IMR-90 (cell line): ENCODE data around the gene PSMA1. TPM values are rescaled to one million over a fixed set of nuclear protein-coding genes. Genes with fewer than 3 reads are reported as not detected.

Experiments
- ATAC-seq: fragments of 200-7000 bp; cut with Tn5 transposase; 2 replicates; pipeline ENCODE4 v1.9.1; 2020; ENCODE audit warnings: low read depth, mild to moderate bottlenecking, moderate library complexity
- BruUV-seq: library from RNA; stranded (reverse); fragments of 400-500 nt; replicated peaks from 2 replicates; lab custom pipeline; 2021; lab: Mats Ljungman, UMichigan
- CTCF ChIA-PET: fragments of 300-600 bp; formaldehyde crosslinking; extraction: SDS; loops from one replicate; lab custom pipeline; 2021; ENCODE audit warnings: antibody characterized with exemption; lab: Yijun Ruan, JAX
- POLR2A ChIA-PET: fragments of 300-600 bp; sonication (Branson Sonifier 250); formaldehyde crosslinking; loops from one replicate; lab custom pipeline; 2022; ENCODE audit warnings: antibody characterized with exemption; ENCODE audit not compliant: unreplicated experiment; lab: Charles Lee
- DNase-seq: peaks from one replicate; pipeline ENCODE4 v3.0.0; 2013
- H2AFZ ChIP-seq: replicated peaks from 2 replicates; pipeline ENCODE3; 2013; ENCODE audit warnings: low read length, mild to moderate bottlenecking; ENCODE audit not compliant: poor library complexity
- H2AK5ac ChIP-seq: 2 replicates; pipeline ENCODE4 v1.6.1; 2013; ENCODE audit warnings: low read depth, low read length, inconsistent platforms
- H2AK9ac ChIP-seq: replicated peaks from 2 replicates; pipeline ENCODE3; 2013; ENCODE audit warnings: mild to moderate bottlenecking, low read depth, low read length, moderate library complexity; ENCODE audit not compliant: poor library complexity
- H2BK120ac ChIP-seq: 2 replicates; pipeline ENCODE4 v1.6.1; 2013; ENCODE audit warnings: low read depth, low read length, inconsistent platforms
- H2BK15ac ChIP-seq: 3 replicates; pipeline ENCODE4 v1.6.1; 2013; ENCODE audit warnings: low read depth, low read length, inconsistent platforms
- H2BK20ac ChIP-seq: 2 replicates; pipeline ENCODE4 v1.6.1; 2013; ENCODE audit warnings: low read depth, mild to moderate bottlenecking, inconsistent platforms, low read length, moderate library complexity
- H2BK5ac ChIP-seq: 2 replicates; pipeline ENCODE4 v1.6.1; 2013; ENCODE audit warnings: mild to moderate bottlenecking, low read depth, low read length, inconsistent platforms; ENCODE audit not compliant: poor library complexity, severe bottlenecking
- H3K14ac ChIP-seq: replicated peaks from 2 replicates; pipeline ENCODE4 v1.6.1; 2013; ENCODE audit warnings: low read depth, low read length, inconsistent platforms
- H3K18ac ChIP-seq: 2 replicates; pipeline ENCODE4 v1.6.1; 2013; ENCODE audit warnings: low read depth, low read length, control low read depth
- H3K23ac ChIP-seq: 2 replicates; pipeline ENCODE4 v1.6.1; 2013; ENCODE audit warnings: low read depth, low read length, inconsistent platforms
- H3K27ac ChIP-seq: 2 replicates; pipeline ENCODE4 v1.5.1; 2013; ENCODE audit warnings: mild to moderate bottlenecking, control low read depth, low read length; ENCODE audit not compliant: insufficient read depth
- H3K27me3 ChIP-seq: 2 replicates; pipeline ENCODE4 v1.6.1; 2013; ENCODE audit warnings: low read length; ENCODE audit not compliant: control insufficient read depth, insufficient read depth
- H3K36me3 ChIP-seq: 2 replicates; pipeline ENCODE4 v1.6.1; 2013; ENCODE audit warnings: low read length, mixed read lengths; ENCODE audit not compliant: control insufficient read depth, insufficient read depth
- H3K4ac ChIP-seq: 2 replicates; pipeline ENCODE4 v1.6.1; 2013; ENCODE audit warnings: low read depth, low read length, inconsistent platforms
- H3K4me1 ChIP-seq: 2 replicates; pipeline ENCODE4 v1.6.1; 2013; ENCODE audit warnings: low read length, mixed read lengths; ENCODE audit not compliant: control insufficient read depth, insufficient read depth
- H3K4me2 ChIP-seq: 2 replicates; pipeline ENCODE4 v1.6.1; 2013; ENCODE audit warnings: low read depth, mild to moderate bottlenecking, control low read depth, low read length, moderate library complexity
- H3K4me3 ChIP-seq: 2 replicates; pipeline ENCODE4 v1.5.1; 2013; ENCODE audit warnings: low read depth, mild to moderate bottlenecking, control low read depth, low read length, moderate library complexity; ENCODE audit not compliant: insufficient read depth
- H3K56ac ChIP-seq: 2 replicates; pipeline ENCODE4 v1.6.1; 2013; ENCODE audit warnings: low read length, inconsistent platforms; ENCODE audit not compliant: insufficient read depth; ENCODE audit errors: extremely low read depth
- H3K79me1 ChIP-seq, 2 experiments: 2 replicates each; pipeline ENCODE4 v1.6.1; 2013; ENCODE audit warnings: low read length in 2 of 2, inconsistent platforms in 1 of 2, low read depth in 1 of 2
- H3K9ac ChIP-seq: 2 replicates; pipeline ENCODE4 v1.6.1; 2013; ENCODE audit warnings: low read depth, low read length, control low read depth
- H3K9me1 ChIP-seq: 2 replicates; pipeline ENCODE4 v1.6.1; 2013; ENCODE audit warnings: low read length, inconsistent platforms; ENCODE audit not compliant: insufficient read depth
- H3K9me3 ChIP-seq: 2 replicates; pipeline ENCODE4 v1.6.1; 2013; ENCODE audit warnings: low read length; ENCODE audit not compliant: control insufficient read depth, insufficient read depth
- H4K20me1 ChIP-seq: 2 replicates; pipeline ENCODE4 v1.6.1; 2013; ENCODE audit warnings: low read length, inconsistent platforms; ENCODE audit not compliant: insufficient read depth
- H4K5ac ChIP-seq: 2 replicates; pipeline ENCODE4 v1.6.1; 2013; ENCODE audit warnings: mild to moderate bottlenecking, low read depth, low read length, control low read depth
- H4K8ac ChIP-seq, 2 experiments: 2 replicates each; pipeline ENCODE4 v1.6.1; 2013; ENCODE audit warnings: low read depth in 2 of 2, low read length in 2 of 2, control low read depth in 1 of 2, inconsistent platforms in 1 of 2
- H4K91ac ChIP-seq: 2 replicates; pipeline ENCODE4 v1.6.1; 2013; ENCODE audit warnings: low read depth, low read length, inconsistent platforms; ENCODE audit not compliant: insufficient read depth
- BHLHE40 ChIP-seq: fragments of 150-350 bp; IDR thresholded peaks from 2 replicates; pipeline ENCODE4 v1.6.1; 2016; ENCODE audit warnings: mild to moderate bottlenecking, low read depth, low read length
- CEBPB ChIP-seq: IDR thresholded peaks from 2 replicates; pipeline ENCODE4 v1.6.1; 2012; ENCODE audit warnings: low read depth, low read length, improper control_type of control experiment
- CHD1 ChIP-seq: IDR thresholded peaks from 2 replicates; pipeline ENCODE4 v1.6.1; 2012; ENCODE audit warnings: low read depth, low read length, improper control_type of control experiment
- FOS ChIP-seq: fragments of 150-350 bp; IDR thresholded peaks from 2 replicates; pipeline ENCODE4 v1.6.1; 2016; ENCODE audit warnings: low read depth, low read length
- MAFK ChIP-seq: IDR thresholded peaks from 2 replicates; pipeline ENCODE4 v1.6.1; 2012; ENCODE audit warnings: low read depth, low read length, improper control_type of control experiment
- MAZ ChIP-seq: IDR thresholded peaks from 2 replicates; pipeline ENCODE4 v1.6.1; 2012; ENCODE audit warnings: low read depth, mild to moderate bottlenecking, low read length, improper control_type of control experiment, moderate library complexity, borderline replicate concordance
- MXI1 ChIP-seq: IDR thresholded peaks from 2 replicates; pipeline ENCODE4 v1.6.1; 2012; ENCODE audit warnings: low read depth, mild to moderate bottlenecking, low read length, moderate library complexity, borderline replicate concordance
- NFE2L2 ChIP-seq: fragments of 150-350 bp; IDR thresholded peaks from 2 replicates; pipeline ENCODE4 v1.6.1; 2016; ENCODE audit warnings: low read depth, mild to moderate bottlenecking, low read length
- POLR2A ChIP-seq: IDR thresholded peaks from 2 replicates; pipeline ENCODE4 v1.6.1; 2012; ENCODE audit warnings: mild to moderate bottlenecking, low read depth, low read length
- RAD21 ChIP-seq: IDR thresholded peaks from 2 replicates; pipeline ENCODE4 v1.6.1; 2012; ENCODE audit warnings: low read length, improper control_type of control experiment
- RCOR1 ChIP-seq: IDR thresholded peaks from 2 replicates; pipeline ENCODE4 v1.6.1; 2012; ENCODE audit warnings: mild to moderate bottlenecking, low read length, improper control_type of control experiment; ENCODE audit not compliant: insufficient replicate concordance
- RFX5 ChIP-seq: IDR thresholded peaks from 2 replicates; pipeline ENCODE4 v1.8.0; 2012; ENCODE audit warnings: low read depth, mild to moderate bottlenecking, low read length, moderate library complexity
- SMC3 ChIP-seq: fragments of 150-350 bp; IDR thresholded peaks from 2 replicates; pipeline ENCODE4 v1.6.1; 2016; ENCODE audit warnings: low read depth, mild to moderate bottlenecking, antibody characterized with exemption, low read length, moderate library complexity
- WGBS, 2 experiments: methylation state at CpG; one replicate each; pipeline versions ENCODE4 v1.1.5 to v1.1.7; 2013; ENCODE audit warnings: missing lambda C conversion rate in 2 of 2; ENCODE audit not compliant: insufficient read length in 1 of 2; ENCODE audit errors: extremely low coverage in 2 of 2; 5-methylcytosine and 5-hydroxymethylcytosine counted together
- dilution Hi-C: fragments of 300-500 bp; cut with HindIII; formaldehyde crosslinking; loops from one replicate; pipeline ENCODE4 v1.14.3; 2018; ENCODE audit warnings: low sequenced_read_pairs; ENCODE audit not compliant: unreplicated experiment
- in situ Hi-C: fragments of 300-500 bp; cut with MboI; formaldehyde crosslinking; loops from 3 replicates; pipeline ENCODE4 v1.14.3; 2019; ENCODE audit warnings: low sequenced_read_pairs, inconsistent platforms, mixed read lengths
- intact Hi-C: fragments of 100-400 bp; cut with micrococcal nuclease; formaldehyde crosslinking; loops from 2 replicates; pipeline ENCODE4 v1.10.0; 2022
- polyA plus RNA-seq, 3 experiments: library from polyadenylated mRNA; depleted of rRNA; stranded (reverse); fragments of >200 nt; gene quantifications; 2 replicates each; pipeline ENCODE4 v1.2.3, GENCODE V29; 2012; ENCODE audit warnings: low replicate concordance in 1 of 3
- total RNA-seq: library from RNA; depleted of rRNA; stranded (reverse); fragments of >200 nt; gene quantifications from 2 replicates; pipeline ENCODE4 v1.2.3, GENCODE V29; 2012
- TF ChIP-seq, protein P1 (sequence below): fragments of 150-350 bp; IDR thresholded peaks from 2 replicates; pipeline ENCODE4 v1.6.1; 2017; ENCODE audit warnings: mild to moderate bottlenecking, antibody characterized with exemption, low read length, low read depth
- TF ChIP-seq, protein P2 (sequence below): conservative IDR thresholded peaks from 2 replicates; pipeline ENCODE4 v1.5.1; 2012; ENCODE audit warnings: mild to moderate bottlenecking, low read depth, low read length, improper control_type of control experiment
- TF ChIP-seq, protein P3 (sequence below): fragments of 150-350 bp; IDR thresholded peaks from 2 replicates; pipeline ENCODE4 v1.6.1; 2016; ENCODE audit warnings: low read depth, mild to moderate bottlenecking, low read length, moderate library complexity, borderline replicate concordance

Gene PSMA1
- total and polyA plus RNA-seq, 2 of the 4 experiments (the other 2 are of a cell fraction), result 179 to 194 TPM

DNA sequence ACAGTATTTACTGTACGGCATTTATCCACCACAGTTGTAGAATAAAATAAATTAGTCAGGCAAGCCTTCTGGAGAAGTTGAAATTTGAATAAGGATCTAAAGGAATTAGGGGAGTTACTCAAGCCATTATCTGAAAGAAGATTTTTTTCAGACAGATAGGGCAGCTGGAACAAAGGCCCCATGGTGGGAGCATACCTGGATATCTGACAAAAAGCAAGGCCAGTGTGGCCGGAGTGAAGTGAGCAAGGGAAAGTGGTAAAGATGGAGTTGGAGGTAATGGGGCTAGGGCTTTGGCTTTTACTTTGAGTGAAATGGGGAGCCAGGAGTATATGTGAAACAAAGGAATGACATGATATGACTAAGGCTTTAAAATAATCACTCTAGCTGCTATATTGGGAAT, 45.7 kb upstream of the PSMA1 start:
- WGBS, 2 experiments, result 60% methylated on average over 1 of the region's 2 CpGs; no CpG with 5 or more reads in 1 of the 2 experiments
- in situ Hi-C loops (no loop called here), dilution Hi-C loops (no loop called here), intact Hi-C loops (no loop called here)
- no peaks in the 10 kb centered on the region for H3K36me3 ChIP-seq
- H3K4me3 ChIP-seq, result no peak overlapping the region
- ChIA-PET CTCF (no interaction called here), POLR2A (no interaction called here)
- H3K9me3 ChIP-seq, result no peaks in the 10 kb centered on the region
- TF ChIP-seq, protein P1, sequence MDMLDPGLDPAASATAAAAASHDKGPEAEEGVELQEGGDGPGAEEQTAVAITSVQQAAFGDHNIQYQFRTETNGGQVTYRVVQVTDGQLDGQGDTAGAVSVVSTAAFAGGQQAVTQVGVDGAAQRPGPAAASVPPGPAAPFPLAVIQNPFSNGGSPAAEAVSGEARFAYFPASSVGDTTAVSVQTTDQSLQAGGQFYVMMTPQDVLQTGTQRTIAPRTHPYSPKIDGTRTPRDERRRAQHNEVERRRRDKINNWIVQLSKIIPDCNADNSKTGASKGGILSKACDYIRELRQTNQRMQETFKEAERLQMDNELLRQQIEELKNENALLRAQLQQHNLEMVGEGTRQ, result no peak
- TF ChIP-seq RFX5 (no peak), RCOR1 (no peak), RAD21 (no peak), MXI1 (no peak), BHLHE40 (no peak), CHD1 (no peak), NFE2L2 (no peak), SMC3 (no peak), FOS (no peak), CEBPB (no peak), POLR2A (no peak), MAZ (no peak), MAFK (no peak)
- TF ChIP-seq, protein P2, sequence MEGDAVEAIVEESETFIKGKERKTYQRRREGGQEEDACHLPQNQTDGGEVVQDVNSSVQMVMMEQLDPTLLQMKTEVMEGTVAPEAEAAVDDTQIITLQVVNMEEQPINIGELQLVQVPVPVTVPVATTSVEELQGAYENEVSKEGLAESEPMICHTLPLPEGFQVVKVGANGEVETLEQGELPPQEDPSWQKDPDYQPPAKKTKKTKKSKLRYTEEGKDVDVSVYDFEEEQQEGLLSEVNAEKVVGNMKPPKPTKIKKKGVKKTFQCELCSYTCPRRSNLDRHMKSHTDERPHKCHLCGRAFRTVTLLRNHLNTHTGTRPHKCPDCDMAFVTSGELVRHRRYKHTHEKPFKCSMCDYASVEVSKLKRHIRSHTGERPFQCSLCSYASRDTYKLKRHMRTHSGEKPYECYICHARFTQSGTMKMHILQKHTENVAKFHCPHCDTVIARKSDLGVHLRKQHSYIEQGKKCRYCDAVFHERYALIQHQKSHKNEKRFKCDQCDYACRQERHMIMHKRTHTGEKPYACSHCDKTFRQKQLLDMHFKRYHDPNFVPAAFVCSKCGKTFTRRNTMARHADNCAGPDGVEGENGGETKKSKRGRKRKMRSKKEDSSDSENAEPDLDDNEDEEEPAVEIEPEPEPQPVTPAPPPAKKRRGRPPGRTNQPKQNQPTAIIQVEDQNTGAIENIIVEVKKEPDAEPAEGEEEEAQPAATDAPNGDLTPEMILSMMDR, result no peak
- TF ChIP-seq, protein P3, sequence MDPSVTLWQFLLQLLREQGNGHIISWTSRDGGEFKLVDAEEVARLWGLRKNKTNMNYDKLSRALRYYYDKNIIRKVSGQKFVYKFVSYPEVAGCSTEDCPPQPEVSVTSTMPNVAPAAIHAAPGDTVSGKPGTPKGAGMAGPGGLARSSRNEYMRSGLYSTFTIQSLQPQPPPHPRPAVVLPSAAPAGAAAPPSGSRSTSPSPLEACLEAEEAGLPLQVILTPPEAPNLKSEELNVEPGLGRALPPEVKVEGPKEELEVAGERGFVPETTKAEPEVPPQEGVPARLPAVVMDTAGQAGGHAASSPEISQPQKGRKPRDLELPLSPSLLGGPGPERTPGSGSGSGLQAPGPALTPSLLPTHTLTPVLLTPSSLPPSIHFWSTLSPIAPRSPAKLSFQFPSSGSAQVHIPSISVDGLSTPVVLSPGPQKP, result no peak
- H3K4me1 ChIP-seq, result no peaks in the 10 kb centered on the region
- DNase-seq (no peak), ATAC-seq (no peak)
- H4K20me1 ChIP-seq, result no peaks in the 10 kb centered on the region
- no peak overlapping the region for H2AK9ac ChIP-seq
- no peak overlapping the region for H3K14ac ChIP-seq
- H2BK15ac ChIP-seq, result no peak overlapping the region
- H3K9ac ChIP-seq, result no peak overlapping the region
- H2BK120ac ChIP-seq, result no peak overlapping the region
- no peaks in the 10 kb centered on the region for H3K9me1 ChIP-seq
- no peak overlapping the region for H2BK20ac ChIP-seq
- H4K91ac ChIP-seq, result no peak overlapping the region
- no peak overlapping the region for H2AK5ac ChIP-seq
- H3K23ac ChIP-seq, result no peak overlapping the region
- no TSS peak for BruUV-seq
- no peak overlapping the region for H4K8ac ChIP-seq
- H2AFZ ChIP-seq, result no peak overlapping the region
- H3K18ac ChIP-seq, result no peak overlapping the region
- no peaks in the 10 kb centered on the region for H3K27me3 ChIP-seq
- no peak overlapping the region for H3K4me2 ChIP-seq
- H3K79me1 ChIP-seq, result no peaks in the 10 kb centered on the region
- H4K5ac ChIP-seq, result no peak overlapping the region
- no peak overlapping the region for H3K56ac ChIP-seq
- no peak overlapping the region for H2BK5ac ChIP-seq
- H3K4ac ChIP-seq, result no peak overlapping the region
- no peak overlapping the region for H3K27ac ChIP-seq
